GM12878 (cell line): ENCODE results near the gene PPID. TPM values are rescaled to one million over a fixed set of nuclear protein-coding genes. Genes with fewer than 3 reads are reported as not detected.

Source experiments
- CBX3 ChIP-seq: fragments of 200-600 bp; sonication (generic); IDR thresholded peaks from 2 replicates; pipeline ENCODE4 v1.6.1; 2016; ENCODE audit warnings: low read depth, borderline replicate concordance
- CTCF ChIP-seq, 3 experiments: IDR thresholded peaks in 2 of 3; conservative IDR thresholded peaks in 1 of 3; 2 replicates each; pipeline ENCODE4 v1.5.1; 2011; ENCODE audit warnings: low read depth in 3 of 3, low read length in 3 of 3, mild to moderate bottlenecking in 3 of 3, control low read depth in 2 of 3, moderate library complexity in 2 of 3, inconsistent platforms in 1 of 3, mixed read lengths in 1 of 3; ENCODE audit not compliant: control insufficient read depth in 2 of 3, insufficient read depth in 1 of 3; ENCODE audit errors: extremely low read depth in 1 of 3
- EP300 ChIP-seq, 2 experiments: fragments of 150-350 bp in 1 of 2; IDR thresholded peaks; 2 replicates each; pipeline ENCODE4 v1.6.1; 2011 to 2012; ENCODE audit warnings: low read depth in 2 of 2, low read length in 2 of 2, borderline replicate concordance in 1 of 2, improper control_type of control experiment in 1 of 2, inconsistent platforms in 1 of 2; ENCODE audit not compliant: control insufficient read depth in 1 of 2
- ETV6 ChIP-seq, 2 experiments: fragments of 450-650 bp in 1 of 2; IDR thresholded peaks in 1 of 2; conservative IDR thresholded peaks in 1 of 2; 2 replicates each; pipeline ENCODE4 v1.6.1; 2014; ENCODE audit warnings: antibody characterized with exemption in 1 of 2, borderline replicate concordance in 1 of 2, low read depth in 1 of 2, mild to moderate bottlenecking in 1 of 2, moderate library complexity in 1 of 2
- FOXK2 ChIP-seq: fragments of 450-650 bp; IDR thresholded peaks from 2 replicates; pipeline ENCODE4 v1.6.1; 2017; ENCODE audit warnings: mild to moderate bottlenecking, moderate library complexity
- GATAD2B ChIP-seq: fragments of 450-650 bp; conservative IDR thresholded peaks from 2 replicates; pipeline ENCODE4 v1.6.1; 2017; ENCODE audit warnings: low read depth, mild to moderate bottlenecking, moderate library complexity
- IKZF2 ChIP-seq, 2 experiments: fragments of 450-650 bp; IDR thresholded peaks; 2 replicates each; pipeline ENCODE4 v1.6.1; 2017; ENCODE audit warnings: mild to moderate bottlenecking in 2 of 2, moderate library complexity in 2 of 2
- IRF3 ChIP-seq: fragments of 450-650 bp; IDR thresholded peaks from 2 replicates; pipeline ENCODE4 v1.6.1; 2014; ENCODE audit warnings: mild to moderate bottlenecking
- KDM1A ChIP-seq: fragments of 200-600 bp; sonication (generic); IDR thresholded peaks from 2 replicates; pipeline ENCODE4 v1.6.1; 2016; ENCODE audit warnings: borderline replicate concordance
- MEF2B ChIP-seq: fragments of 450-650 bp; IDR thresholded peaks from 2 replicates; pipeline ENCODE4 v1.6.1; 2018; ENCODE audit warnings: mild to moderate bottlenecking, moderate library complexity; ENCODE audit not compliant: partially characterized antibody, poor library complexity, severe bottlenecking
- MTA3 ChIP-seq: IDR thresholded peaks from 2 replicates; pipeline ENCODE4 v1.6.1; 2012; ENCODE audit warnings: low read length, inconsistent platforms, borderline replicate concordance
- NFIC ChIP-seq: IDR thresholded peaks from 2 replicates; pipeline ENCODE4 v1.6.1; 2012; ENCODE audit warnings: low read depth, mild to moderate bottlenecking, inconsistent platforms, low read length, moderate library complexity
- NFXL1 ChIP-seq: fragments of 450-650 bp; IDR thresholded peaks from 2 replicates; pipeline ENCODE4 v1.6.1; 2017; ENCODE audit warnings: antibody characterized with exemption, mild to moderate bottlenecking, borderline replicate concordance
- NRF1 ChIP-seq: conservative IDR thresholded peaks from 2 replicates; pipeline ENCODE4 v1.6.1; 2011; ENCODE audit warnings: mild to moderate bottlenecking, low read depth, low read length, improper control_type of control experiment
- RUNX3 ChIP-seq: IDR thresholded peaks from 2 replicates; pipeline ENCODE4 v1.6.1; 2012; ENCODE audit warnings: low read length, inconsistent platforms
- SUZ12 ChIP-seq: fragments of 200-600 bp; sonication (generic); IDR thresholded peaks from one replicate; pipeline ENCODE4 v1.6.1; 2018; ENCODE audit warnings: antibody characterized with exemption, mild to moderate bottlenecking; ENCODE audit not compliant: unreplicated experiment
- TCF7 ChIP-seq: IDR thresholded peaks from 2 replicates; pipeline ENCODE4 v1.6.1; 2014; ENCODE audit warnings: antibody characterized with exemption, borderline replicate concordance
- ZNF207 ChIP-seq: fragments of 450-650 bp; IDR thresholded peaks from 2 replicates; pipeline ENCODE4 v1.6.1; 2014; ENCODE audit warnings: antibody characterized with exemption, mild to moderate bottlenecking, borderline replicate concordance
- ZNF687 ChIP-seq: fragments of 450-650 bp; IDR thresholded peaks from 2 replicates; pipeline ENCODE4 v1.6.1; 2017; ENCODE audit warnings: mild to moderate bottlenecking, moderate library complexity
- polyA plus RNA-seq, 11 experiments: library from polyadenylated mRNA; depleted of rRNA in 4 of 11; unstranded in 6 of 11; stranded (reverse) in 5 of 11; fragments of >200 nt; fragmentation: Nextera tagmentation in 4 of 11; fragmentation: Illumina TruSeq in 1 of 11; extraction: Ambion mirVana in 4 of 11; extraction: Trizol in 1 of 11; gene quantifications; 1 replicate in 1 of 11; 2 replicates in 10 of 11; pipeline versions ENCODE4 v1.2.1 to v1.2.3, GENCODE V29; 2011 to 2016; ENCODE audit warnings: inconsistent platforms in 2 of 11, missing spikeins in 2 of 11, low read depth in 1 of 11
- total RNA-seq, 4 experiments: library from RNA; depleted of rRNA in 3 of 4; stranded (reverse); fragments of >200 nt in 3 of 4; fragmentation: Illumina TruSeq in 1 of 4; extraction: Trizol in 1 of 4; gene quantifications; 2 replicates each; pipeline versions ENCODE4 v1.2.1 to v1.2.3, GENCODE V29; 2013 to 2021
- TF ChIP-seq, protein P1 (sequence below): IDR thresholded peaks from 2 replicates; pipeline ENCODE4 v1.6.1; 2012; ENCODE audit warnings: low read depth, low read length, improper control_type of control experiment

PPID gene
- total and polyA plus RNA-seq, 10 of the 15 experiments (the other 5 are each of a cell fraction or from before 2014, with no cell fraction given) = 21.9 to 64.3 (median 39.5) TPM

- TF ChIP-seq ZNF687 (peak; percentile 79), NFIC (no peak), MTA3 (no peak), TCF7 (no peak), NRF1 (peak; percentile 88), CTCF (IDR thresholded peaks at IDR 0.05 in 2 of 3, conservative IDR thresholded peaks at IDR 0.05 in 1 of 3; ENCODE audit: control insufficient read depth in 2 of 3, extremely low read depth in 1 of 3, insufficient read depth in 1 of 3, low read depth in 3 of 3, low read length in 3 of 3) (peak; percentile 63 to 82 (median 71)), IRF3 (peak; percentile 69), SUZ12 (no peak), GATAD2B (peak; percentile 93), ZNF207 (peak; percentile 65; the same call in 1 of the 2 replicates), MEF2B (peak; percentile 24), ETV6 (conservative IDR thresholded peaks at IDR 0.05 in 1 of 2, IDR thresholded peaks at IDR 0.05 in 1 of 2; ENCODE audit: borderline replicate concordance in 1 of 2, low read depth in 1 of 2) (no peak), EP300 (IDR thresholded peaks at IDR 0.05; ENCODE audit: borderline replicate concordance in 1 of 2, control insufficient read depth in 1 of 2, low read depth in 2 of 2, low read length in 2 of 2) (no peak), FOXK2 (no peak; the same call in 1 of the 2 replicates), KDM1A (no peak), CBX3 (no peak), IKZF2 (IDR thresholded peaks at IDR 0.05) (no peak; a peak in 1 of 4 replicates), RUNX3 (peak; percentile 64), NFXL1 (no peak)
- TF ChIP-seq, protein P1, sequence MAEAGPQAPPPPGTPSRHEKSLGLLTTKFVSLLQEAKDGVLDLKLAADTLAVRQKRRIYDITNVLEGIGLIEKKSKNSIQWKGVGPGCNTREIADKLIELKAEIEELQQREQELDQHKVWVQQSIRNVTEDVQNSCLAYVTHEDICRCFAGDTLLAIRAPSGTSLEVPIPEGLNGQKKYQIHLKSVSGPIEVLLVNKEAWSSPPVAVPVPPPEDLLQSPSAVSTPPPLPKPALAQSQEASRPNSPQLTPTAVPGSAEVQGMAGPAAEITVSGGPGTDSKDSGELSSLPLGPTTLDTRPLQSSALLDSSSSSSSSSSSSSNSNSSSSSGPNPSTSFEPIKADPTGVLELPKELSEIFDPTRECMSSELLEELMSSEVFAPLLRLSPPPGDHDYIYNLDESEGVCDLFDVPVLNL = peak; percentile 86; the same call in 1 of the 2 replicates
Observed at GRCh38 chr4:158671915-158672806, 51.0 kb downstream of the PPID start, which contains the start of gene ETFDH (continued).
